ENCODE measurements around the gene ZNF438. TPM values are rescaled to one million over a fixed set of nuclear protein-coding genes. Genes with fewer than 3 reads are reported as not detected.

ZNF438 gene
- total and polyA plus RNA-seq, 2 of the 8 experiments (the other 6 are each of a cell fraction or from before 2014, with no cell fraction given): 0.95 to 1.7 TPM

GRCh38 chr10:31023558-31023957 lies 8.1 kb downstream of the ZNF438 start:
- Histone ChIP-seq H4K20me1 (replicated peaks in 1 of 2; ENCODE audit: control insufficient read depth in 1 of 2, insufficient read depth in 2 of 2, low read length in 2 of 2) (no peaks in the 10 kb centered on the region), H2BK12ac (ENCODE audit: low read depth, low read length) (no peak overlapping the region), H2BK5ac (ENCODE audit: low read depth, low read length) (no peak overlapping the region), H3K23me2 (ENCODE audit: low read depth, low read length) (no peaks in the 10 kb centered on the region), H3K4me3 (ENCODE audit: extremely low read depth in 1 of 4, insufficient read depth in 2 of 4, low read depth in 3 of 4, low read length in 4 of 4) (no peak overlapping the region), H3K14ac (ENCODE audit: insufficient read length) (no peak overlapping the region), H4K91ac (replicated peaks; ENCODE audit: insufficient read length, low read length) (no peak overlapping the region), H2AFZ (ENCODE audit: low read length) (no peak overlapping the region), H3K79me2 (ENCODE audit: control insufficient read depth in 1 of 2, insufficient read depth in 2 of 2, low read length in 2 of 2) (no peaks in the 10 kb centered on the region), H2BK15ac (ENCODE audit: low read length) (no peak overlapping the region), H3K4me1 (replicated peaks in 1 of 4; ENCODE audit: control insufficient read depth in 3 of 4, insufficient read depth in 4 of 4, low read length in 3 of 4) (peaks cover 0 to 5% (median 2%) of the 10 kb centered on the region in 4 experiments; a peak in 3 of 7 replicates), H2AK5ac (ENCODE audit: low read depth, low read length) (no peak overlapping the region), H3K4me2 (ENCODE audit: insufficient read depth in 1 of 2, low read depth in 2 of 2, low read length in 2 of 2) (no peak overlapping the region), H2BK120ac (replicated peaks; ENCODE audit: low read depth, low read length) (no peak overlapping the region), H3K27ac (ENCODE audit: low read depth, low read length) (no peak overlapping the region; the same call in 1 of the 2 replicates), H3K18ac (ENCODE audit: extremely low read depth, low read length) (no peak overlapping the region), H4K8ac (ENCODE audit: extremely low read depth, insufficient read depth, low read length) (no peak overlapping the region), H3K79me1 (ENCODE audit: low read depth, low read length) (no peaks in the 10 kb centered on the region; the same call in 1 of the 2 replicates), H4K5ac (ENCODE audit: insufficient read length, low read depth, low read length) (no peak overlapping the region), H3K27me3 (replicated peaks in 1 of 4; ENCODE audit: control insufficient read depth in 3 of 4, extremely low read depth in 1 of 4, insufficient read depth in 3 of 4, low read length in 3 of 4) (no peaks in the 10 kb centered on the region), H3K23ac (ENCODE audit: insufficient read length) (no peak overlapping the region), H3K4ac (replicated peaks; ENCODE audit: insufficient read length, low read depth, low read length) (no peak overlapping the region), H3K56ac (replicated peaks; ENCODE audit: insufficient read length, low read depth, low read length) (no peak overlapping the region), H3K9ac (replicated peaks in 1 of 4; ENCODE audit: extremely low read depth in 1 of 4, low read depth in 3 of 4, low read length in 3 of 4) (no peak overlapping the region), H2BK20ac (ENCODE audit: low read length) (no peak overlapping the region), H3K9me3 (ENCODE audit: insufficient read depth in 2 of 2, low read depth in 1 of 2, low read length in 1 of 2) (no peaks in the 10 kb centered on the region), H3K36me3 (ENCODE audit: control insufficient read depth in 2 of 4, insufficient read depth in 4 of 4, low read length in 3 of 4) (no peaks in the 10 kb centered on the region)
- TF ChIP-seq JUND (IDR thresholded peaks at IDR 0.05; ENCODE audit: low read length): no peak
- no peak for TF ChIP-seq SAP30 (IDR thresholded peaks at IDR 0.05; ENCODE audit: insufficient read depth, insufficient replicate concordance, low read length)
- TF ChIP-seq SRF (IDR thresholded peaks at IDR 0.05; ENCODE audit: low read depth, low read length): no peak
- TF ChIP-seq CHD2 (IDR thresholded peaks at IDR 0.05; ENCODE audit: low read length): no peak
- TF ChIP-seq RBBP5 (IDR thresholded peaks at IDR 0.05; ENCODE audit: borderline replicate concordance, low read depth, low read length): no peak
- 87% methylated on average over 5 of the region's 5 CpGs; no CpG with 5 or more reads in 1 of the 2 experiments for WGBS, 2 experiments (ENCODE audit: extremely low coverage in 1 of 2, insufficient coverage in 1 of 2, insufficient read length in 1 of 2, insufficient replicate concordance in 2 of 2, low coverage in 1 of 2, low lambda C conversion rate in 2 of 2, missing lambda C conversion rate in 1 of 2)
- ChIA-PET POLR2A (ENCODE audit: partially characterized antibody) (interaction anchor here (0.7 kb wide), 1 partner anchor 11 kb away, joined by 4 read pairs; no protein-coding TSS in a partner anchor), CTCF (ENCODE audit: partially characterized antibody) (interaction anchor here (2.2 kb wide), 1 partner anchor 12 kb away, joined by 7 read pairs; no protein-coding TSS in a partner anchor)
- FAIRE-seq: peak; percentile 28
- no peak for DNase-seq (ENCODE audit: low read depth in 1 of 2, low spot score in 2 of 2)
